ENCODE data around the gene SLC34A1. TPM values are rescaled to one million over a fixed set of nuclear protein-coding genes. Genes with fewer than 3 reads are reported as not detected.
"Not testable (repeated sequence)": the region's sequence is repeated elsewhere in the genome, so short reads cannot be mapped to it uniquely, and the experiment has no call there.

The SLC34A1 gene
- polyA plus RNA-seq, 1 donor from 2014 or later = not detected

DNA sequence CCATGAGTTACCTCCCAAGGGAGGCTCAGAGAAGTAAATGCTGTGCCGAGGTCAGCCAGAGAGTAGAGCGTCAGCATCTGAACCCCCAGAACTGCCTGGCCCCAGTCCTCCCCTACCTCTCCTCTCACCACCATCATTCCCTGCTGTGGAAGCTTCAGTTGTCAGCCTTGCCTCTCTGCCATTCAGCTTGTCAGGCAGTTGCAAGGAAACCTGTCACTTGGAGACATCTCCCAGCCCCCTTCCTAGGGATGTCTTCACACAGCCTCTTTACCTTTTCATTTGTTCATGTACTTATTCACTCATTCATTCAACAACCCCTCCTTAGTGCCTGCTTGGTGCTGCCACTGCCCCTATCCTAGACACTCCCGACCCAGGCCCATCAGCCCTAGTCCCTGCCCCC, 24.4 kb upstream of the SLC34A1 start:
- H3K36me3 Mint-ChIP-seq = peaks cover 2% of the 10 kb centered on the region
- peak overlapping the region; percentile 69 to 92 (median 82) for H3K4me3 Mint-ChIP-seq
- H3K9me3 Mint-ChIP-seq = no peaks in the 10 kb centered on the region
- H3K4me1 Mint-ChIP-seq = peaks cover 20 to 53% (median 53%) of the 10 kb centered on the region in 3 donors
- peak overlapping the region; percentile 27 to 80 (median 63) for H3K27ac Mint-ChIP-seq
- H3K27me3 Mint-ChIP-seq = peaks cover 3% of the 10 kb centered on the region

DNA sequence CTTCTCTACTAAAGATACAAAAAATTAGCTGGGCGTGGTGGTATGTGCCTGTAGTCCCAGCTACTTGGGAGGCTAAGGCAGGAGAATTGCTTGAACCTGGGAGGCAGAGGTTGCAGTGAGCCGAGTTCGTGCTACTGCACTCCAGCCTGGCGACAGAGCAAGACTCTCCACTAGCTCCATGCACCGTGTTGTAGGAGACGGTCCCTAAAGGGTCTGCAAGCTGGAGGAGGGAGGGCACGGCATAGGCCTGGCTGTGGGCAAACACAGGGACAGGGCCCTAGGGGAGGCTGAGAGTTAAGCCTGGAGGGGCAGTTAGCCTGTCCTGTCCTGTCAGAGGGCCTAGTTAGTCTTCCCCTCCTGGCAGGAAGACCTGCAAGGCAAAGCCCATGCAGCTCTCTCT, 23.5 kb upstream of the SLC34A1 start:
- H3K27me3 Mint-ChIP-seq, H3K27ac Mint-ChIP-seq, H3K9me3 Mint-ChIP-seq, H3K36me3 Mint-ChIP-seq: not testable (repeated sequence)
- peak overlapping the region in 3 of 4 donors; percentile 43 to 76 (median 63) for H3K4me3 Mint-ChIP-seq
- H3K4me1 Mint-ChIP-seq = peaks cover 20 to 54% (median 53%) of the 10 kb centered on the region in 3 donors

DNA sequence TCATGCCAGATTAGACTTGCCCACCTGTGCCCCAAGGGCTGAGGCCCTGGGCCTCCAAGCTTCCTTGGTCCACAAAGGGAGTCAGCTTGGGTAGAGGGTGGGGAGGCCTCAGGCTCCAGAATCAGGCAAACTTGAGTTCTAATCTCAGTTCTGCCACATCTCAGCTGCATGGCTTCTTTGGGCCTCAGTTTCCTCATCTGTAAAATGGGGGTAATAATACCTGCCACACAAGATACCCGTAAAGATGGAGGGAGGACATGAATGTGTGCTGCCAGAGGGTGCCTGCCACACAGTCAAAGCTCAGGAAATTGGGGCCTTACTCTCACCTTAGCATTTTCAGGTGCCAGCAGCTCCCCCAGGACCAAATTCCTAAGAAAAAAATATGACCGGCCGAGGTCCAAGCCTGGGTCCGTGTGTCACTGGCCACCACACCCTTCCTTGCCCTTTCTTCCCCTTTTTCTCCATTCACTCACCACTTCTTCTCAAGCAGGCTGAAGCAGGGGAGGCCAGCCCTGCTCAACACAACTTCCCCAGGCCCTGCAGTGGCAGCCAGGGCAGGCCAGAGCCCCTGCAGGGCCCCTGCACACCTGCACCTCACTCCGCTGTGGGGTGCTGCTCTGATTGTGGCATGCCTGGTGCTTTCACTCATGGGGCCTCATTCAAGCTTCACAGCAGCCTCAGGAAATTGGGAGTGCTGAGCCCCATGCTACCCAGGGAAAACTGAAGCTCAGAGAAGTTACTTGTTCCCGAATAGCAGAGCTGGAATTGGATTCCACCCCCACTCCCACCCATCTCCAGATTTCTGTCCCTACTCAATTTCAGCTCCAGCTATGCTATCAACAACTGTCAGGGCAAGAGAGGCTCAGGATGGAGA, 22.6 kb upstream of the SLC34A1 start:
- H3K36me3 Mint-ChIP-seq = peaks cover 2% of the 10 kb centered on the region

GRCh38 chr5:177362292-177362609, 22.0 kb upstream of the SLC34A1 start:
- Mint-ChIP-seq H3K9me3 (no peaks in the 10 kb centered on the region), H3K4me3 (peak overlapping the region; percentile 75 to 94 (median 84)), H3K27me3 (peaks cover 3% of the 10 kb centered on the region), H3K4me1 (peaks cover 20 to 49% (median 41%) of the 10 kb centered on the region in 3 donors), H3K36me3 (peaks cover 2% of the 10 kb centered on the region), H3K27ac (peak overlapping the region; percentile 81 to 95 (median 88))

More for the DNA sequence above, 22.6 kb upstream of the SLC34A1 start:
- peak overlapping the region; percentile 81 to 95 (median 88) for H3K27ac Mint-ChIP-seq
- peaks cover 3% of the 10 kb centered on the region for H3K27me3 Mint-ChIP-seq
- no peaks in the 10 kb centered on the region for H3K9me3 Mint-ChIP-seq
- H3K4me1 Mint-ChIP-seq = peaks cover 20 to 55% (median 47%) of the 10 kb centered on the region in 3 donors
- H3K4me3 Mint-ChIP-seq = peak overlapping the region; percentile 75 to 94 (median 84)

DNA sequence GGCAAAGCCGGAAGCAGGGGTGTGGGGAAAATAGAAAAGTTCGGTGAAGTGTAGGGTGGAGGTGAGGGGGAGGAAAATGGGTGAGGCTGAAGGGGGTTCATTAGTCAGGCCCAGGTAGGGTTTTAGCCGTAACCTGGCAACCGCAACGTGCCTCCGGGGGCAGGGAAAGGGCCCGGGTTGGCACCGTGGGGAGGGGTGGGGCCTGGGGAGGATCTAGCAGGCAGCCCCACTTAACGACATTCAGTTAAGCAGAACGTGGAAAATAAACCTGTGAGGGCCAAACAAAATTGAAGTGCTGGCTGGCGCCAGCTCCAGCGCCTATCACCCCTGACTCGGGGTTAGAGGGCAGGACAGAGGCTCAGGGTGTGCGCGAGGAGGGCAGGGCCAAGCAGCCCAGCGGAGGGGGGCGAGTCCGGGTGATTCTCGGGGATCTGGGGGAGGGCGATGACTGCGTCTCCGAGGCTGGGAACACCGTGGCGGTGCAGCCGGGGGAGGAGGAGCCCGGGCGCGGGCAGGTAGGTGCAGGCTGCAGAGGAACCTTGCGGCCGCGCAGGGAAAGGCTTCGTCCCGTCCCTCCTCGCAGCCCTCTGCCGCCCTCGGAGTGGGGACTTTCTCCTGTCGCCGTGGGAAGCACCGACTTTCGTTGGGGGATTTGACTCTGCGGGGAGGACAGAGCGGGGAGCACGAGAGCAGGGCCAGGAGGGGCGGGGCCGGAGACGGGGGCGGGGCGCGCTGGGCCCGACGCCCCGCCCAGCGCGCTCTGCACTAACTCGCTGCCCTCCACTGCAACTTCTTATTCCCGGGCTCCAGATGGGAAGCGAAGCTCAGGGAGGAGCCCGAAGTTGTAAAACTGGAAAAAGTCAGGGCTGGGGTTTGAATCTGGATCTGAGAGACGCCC, 21.4 kb upstream of the SLC34A1 start:
- Mint-ChIP-seq H3K27ac (peak overlapping the region; percentile 74 to 95 (median 85)), H3K4me3 (peak overlapping the region; percentile 75 to 94 (median 84)), H3K36me3 (peaks cover 2% of the 10 kb centered on the region), H3K27me3 (no peaks in the 10 kb centered on the region), H3K4me1 (peaks cover 15 to 45% (median 38%) of the 10 kb centered on the region in 3 donors), H3K9me3 (no peaks in the 10 kb centered on the region)

DNA sequence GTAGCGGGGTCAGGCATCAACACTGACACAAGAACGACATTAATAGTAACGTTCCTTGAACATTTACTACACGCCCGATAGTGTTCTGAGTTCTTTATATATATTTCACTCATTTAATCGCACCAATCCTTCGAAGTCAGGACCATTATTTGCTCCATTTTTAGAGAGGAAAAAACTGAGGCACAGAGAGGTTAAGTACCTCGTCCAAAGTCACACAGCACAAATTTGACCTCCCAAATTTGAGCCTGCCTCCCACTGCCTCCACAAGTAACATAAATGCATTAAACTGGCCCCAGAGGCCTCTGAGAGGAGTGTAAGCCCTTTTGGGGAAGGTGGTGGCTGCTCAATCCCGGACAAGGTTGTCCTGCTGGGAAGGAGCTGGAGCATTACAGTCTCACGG, 20.7 kb upstream of the SLC34A1 start:
- Mint-ChIP-seq H3K4me1 (peaks cover 15 to 47% (median 41%) of the 10 kb centered on the region in 3 donors), H3K27me3 (no peaks in the 10 kb centered on the region), H3K4me3 (peak overlapping the region; percentile 47 to 94 (median 76)), H3K27ac (no peak overlapping the region), H3K36me3 (peaks cover 3% of the 10 kb centered on the region), H3K9me3 (no peaks in the 10 kb centered on the region)

DNA sequence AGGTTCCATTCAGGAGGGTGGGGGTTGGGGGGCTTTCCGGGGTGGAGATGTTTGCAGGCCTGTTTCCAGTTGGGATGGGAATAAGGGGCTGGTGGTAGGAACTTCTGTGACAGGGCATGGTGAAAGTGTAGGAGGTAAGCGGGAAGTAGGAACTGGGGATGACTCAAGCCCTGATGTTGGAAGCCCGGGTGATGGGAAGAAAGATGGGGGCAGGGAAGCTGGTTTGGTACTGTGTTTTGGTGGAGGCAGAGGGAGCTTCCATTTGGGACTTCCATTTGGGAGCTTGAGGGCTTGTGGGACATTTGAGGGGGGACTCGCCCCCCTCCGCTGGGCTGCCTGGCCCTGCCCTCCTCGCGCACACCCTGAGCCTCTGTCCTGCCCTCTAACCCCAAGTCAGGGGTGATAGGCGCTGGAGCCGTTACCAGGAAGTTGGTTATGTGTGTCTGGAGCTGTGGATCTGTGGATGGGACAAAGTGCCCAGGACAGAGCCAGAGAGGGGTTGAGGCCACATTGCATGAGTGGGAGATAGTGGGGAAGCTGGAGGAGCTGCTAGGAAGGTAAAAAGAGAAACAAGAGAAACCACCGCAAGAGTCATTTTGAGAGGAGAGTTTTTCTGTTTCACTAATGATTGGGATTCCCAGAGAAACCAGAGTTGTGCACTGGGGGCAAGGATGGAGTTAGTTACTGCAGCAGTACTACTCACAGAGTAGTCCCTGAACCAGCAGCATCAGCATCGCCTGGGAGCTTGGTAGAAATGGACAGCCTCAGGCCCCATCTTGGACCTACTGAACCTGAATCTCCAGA, 19.9 kb upstream of the SLC34A1 start:
- Mint-ChIP-seq H3K4me3 (peak overlapping the region in 2 of 4 donors; percentile 63 to 75), H3K27ac (peak overlapping the region in 1 of 3 donors; percentile 53), H3K27me3 (no peaks in the 10 kb centered on the region), H3K9me3 (no peaks in the 10 kb centered on the region), H3K4me1 (peaks cover 20 to 46% (median 39%) of the 10 kb centered on the region in 3 donors), H3K36me3 (peaks cover 7% of the 10 kb centered on the region)

- peak overlapping the region in 2 of 3 donors; percentile 27 to 51 for H3K27ac Mint-ChIP-seq
- H3K4me3 Mint-ChIP-seq = peak overlapping the region in 1 of 4 donors; percentile 42
- H3K27me3 Mint-ChIP-seq = no peaks in the 10 kb centered on the region
- peaks cover 7% of the 10 kb centered on the region for H3K36me3 Mint-ChIP-seq
- H3K9me3 Mint-ChIP-seq = no peaks in the 10 kb centered on the region
- H3K4me1 Mint-ChIP-seq = peaks cover 18 to 36% (median 34%) of the 10 kb centered on the region in 3 donors
Observed at GRCh38 chr5:177365845-177366527, 18.2 kb upstream of the SLC34A1 start.

- Mint-ChIP-seq H3K27ac (no peak overlapping the region), H3K9me3 (no peaks in the 10 kb centered on the region), H3K4me3 (peak overlapping the region in 2 of 4 donors; percentile 28 to 42), H3K4me1 (peaks cover 14 to 34% (median 32%) of the 10 kb centered on the region in 3 donors), H3K27me3 (no peaks in the 10 kb centered on the region), H3K36me3 (peaks cover 7% of the 10 kb centered on the region)
Observed at GRCh38 chr5:177366528-177367322, 17.5 kb upstream of the SLC34A1 start.

- no peak overlapping the region for H3K4me3 Mint-ChIP-seq
- H3K4me1 Mint-ChIP-seq = peaks cover 8 to 33% (median 25%) of the 10 kb centered on the region in 3 donors
- no peaks in the 10 kb centered on the region for H3K27me3 Mint-ChIP-seq
- H3K9me3 Mint-ChIP-seq = no peaks in the 10 kb centered on the region
- no peak overlapping the region for H3K27ac Mint-ChIP-seq
- peaks cover 7% of the 10 kb centered on the region for H3K36me3 Mint-ChIP-seq
Observed at GRCh38 chr5:177367323-177367848, 16.8 kb upstream of the SLC34A1 start.

- peak overlapping the region in 1 of 4 donors; percentile 38 for H3K4me3 Mint-ChIP-seq
Observed at GRCh38 chr5:177367981-177368868, 16.0 kb upstream of the SLC34A1 start.

More at GRCh38 chr5:177367981-177368868, 16.0 kb upstream of the SLC34A1 start:
- Mint-ChIP-seq H3K36me3 (peaks cover 7% of the 10 kb centered on the region), H3K9me3 (no peaks in the 10 kb centered on the region), H3K27ac (peak overlapping the region in 2 of 3 donors; percentile 68 to 89), H3K4me1 (peaks cover 8 to 40% (median 23%) of the 10 kb centered on the region in 3 donors), H3K27me3 (no peaks in the 10 kb centered on the region)
